GM08714 (cell line): ENCODE results near the gene UCN3.
"Not testable (repeated sequence)": the region's sequence is repeated elsewhere in the genome, so short reads cannot be mapped to it uniquely, and the experiment has no call there.

Experiments
- H3K4me3 ChIP-seq: fragments of 200-500 bp; sonication (Bioruptor generic); 2 replicates; pipeline ENCODE4 v1.5.1; 2014; ENCODE audit warnings: mild to moderate bottlenecking, low read length, inconsistent platforms
- ZNF274 ChIP-seq: IDR thresholded peaks from 2 replicates; pipeline ENCODE4 v1.6.1; 2012; ENCODE audit warnings: mild to moderate bottlenecking, low read depth, low read length

UCN3 gene

DNA sequence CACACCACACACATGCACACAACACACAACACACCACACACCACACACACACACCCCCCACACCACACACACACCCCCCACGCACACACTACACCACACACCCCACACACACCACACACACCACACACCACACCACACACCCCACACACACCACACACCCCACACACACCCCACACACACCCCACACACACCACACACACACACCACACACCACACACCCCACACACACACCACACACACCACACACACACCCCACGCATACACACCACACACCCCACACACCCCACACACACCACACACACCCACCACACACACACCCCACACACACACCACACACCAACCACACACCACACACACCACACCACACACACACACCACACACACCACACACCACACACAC, 16.4 kb downstream of the UCN3 start:
- TF ChIP-seq ZNF274, result no peak
- no peak overlapping the region for H3K4me3 ChIP-seq

DNA sequence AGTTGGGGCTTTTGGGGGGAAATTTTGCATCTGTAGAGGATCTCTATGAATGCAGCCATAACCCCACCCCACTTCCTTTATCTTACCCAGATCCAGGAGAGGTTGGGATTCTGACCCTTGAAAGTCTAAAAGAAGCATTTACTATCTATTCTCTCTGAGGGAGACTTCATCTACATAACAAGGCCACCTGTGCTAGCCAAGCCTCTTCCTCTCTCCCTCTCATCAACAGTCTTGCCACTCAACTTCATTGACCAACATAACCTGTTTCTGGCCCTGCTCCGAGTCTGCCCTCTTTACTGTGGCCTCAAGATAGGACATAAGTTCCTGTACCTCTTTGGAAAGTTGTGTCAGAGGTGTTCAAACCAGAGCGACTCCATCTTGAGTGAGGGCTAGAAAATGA, 20.5 kb downstream of the UCN3 start:
- TF ChIP-seq ZNF274, result no peak
- H3K4me3 ChIP-seq, result no peak overlapping the region

DNA sequence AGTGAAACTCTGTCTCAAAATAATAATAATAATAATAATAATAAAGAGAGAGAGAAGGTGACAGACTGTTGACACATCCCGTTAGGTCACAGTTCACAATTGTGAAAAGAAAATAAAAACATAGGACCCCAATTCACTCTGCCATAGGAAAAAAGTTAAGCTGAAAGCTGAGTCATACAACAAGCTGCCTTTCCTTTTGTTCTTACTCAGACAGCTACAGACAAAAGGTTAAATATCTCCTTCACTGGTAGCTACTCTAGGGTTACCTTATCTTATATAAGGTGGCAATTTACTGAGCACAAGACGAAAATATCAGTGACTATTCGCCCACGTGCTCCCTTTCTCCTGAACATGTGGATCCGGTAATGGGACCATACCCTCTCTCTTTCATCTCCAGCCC, 22.4 kb downstream of the UCN3 start:
- TF ChIP-seq ZNF274, result no peak
- no peak overlapping the region for H3K4me3 ChIP-seq

DNA sequence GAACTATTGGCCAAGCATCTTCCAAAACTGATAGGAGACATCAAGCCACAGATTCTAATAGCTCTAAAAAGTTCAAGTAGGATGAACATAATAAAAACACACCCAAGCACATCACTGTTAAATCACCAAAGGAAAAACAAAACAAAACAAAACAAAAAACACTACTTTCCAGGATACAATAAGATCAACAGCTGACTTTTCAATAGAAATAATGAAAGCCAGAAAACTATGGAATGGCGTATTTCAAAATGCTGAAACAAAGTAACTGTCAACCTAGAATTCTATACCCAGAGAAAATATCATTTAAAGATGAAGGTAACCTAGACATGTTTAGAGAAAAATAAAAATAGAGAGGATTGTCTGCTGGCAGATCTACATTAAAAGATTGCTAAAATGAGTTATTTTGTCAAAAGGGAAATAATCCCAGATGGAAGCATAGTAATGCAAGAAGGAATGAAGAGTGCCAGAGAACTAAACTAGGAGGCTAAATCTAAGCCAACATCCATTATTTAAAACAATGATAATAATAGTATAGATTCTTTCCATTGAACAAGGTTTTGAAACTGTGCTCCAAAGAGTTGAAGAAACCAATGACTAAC, 25.9 kb downstream of the UCN3 start:
- H3K4me3 ChIP-seq, result no peak overlapping the region
- no peak for TF ChIP-seq ZNF274

DNA sequence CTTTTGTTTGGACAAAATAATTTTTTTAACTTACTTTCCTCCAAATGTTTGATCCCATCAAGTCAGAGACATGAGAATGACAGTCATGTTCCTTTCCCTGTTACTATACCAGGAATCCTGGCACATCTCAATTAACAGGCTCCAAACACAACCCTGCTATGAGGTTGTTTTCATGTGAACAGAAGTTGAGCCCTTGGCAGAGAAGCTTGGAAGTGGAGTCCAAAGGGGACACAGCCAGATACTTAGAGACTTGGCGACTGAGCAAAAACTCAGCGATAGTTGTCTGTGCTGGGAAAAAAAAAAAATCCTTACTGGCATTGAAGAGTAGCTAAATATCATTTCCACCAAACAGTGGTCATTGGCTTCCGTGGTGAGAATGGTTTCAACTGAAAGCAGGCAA, 27.0 kb downstream of the UCN3 start:
- H3K4me3 ChIP-seq, result no peak overlapping the region

DNA sequence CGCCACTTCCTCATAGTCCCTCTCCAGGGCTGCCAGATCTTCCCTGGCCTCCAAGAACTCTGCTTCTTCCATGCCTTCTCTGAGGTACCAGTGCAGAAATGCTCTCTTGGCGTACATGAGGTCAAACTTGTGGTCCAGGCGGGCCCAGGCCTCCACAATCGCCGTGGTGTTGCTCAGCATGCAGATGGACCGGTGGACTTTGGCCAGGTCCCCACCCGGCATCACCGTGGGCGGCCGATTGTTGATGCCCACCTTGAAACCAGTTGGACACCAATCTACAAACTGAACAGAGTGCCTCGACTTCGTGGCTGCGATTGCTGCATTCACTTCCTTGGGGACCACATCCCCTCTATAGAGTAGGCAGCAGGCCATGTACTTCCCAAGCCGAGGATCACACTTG, 28.8 kb downstream of the UCN3 start:
- TF ChIP-seq ZNF274, result no peak

More for the DNA sequence above, 27.0 kb downstream of the UCN3 start:
- no peak for TF ChIP-seq ZNF274

DNA sequence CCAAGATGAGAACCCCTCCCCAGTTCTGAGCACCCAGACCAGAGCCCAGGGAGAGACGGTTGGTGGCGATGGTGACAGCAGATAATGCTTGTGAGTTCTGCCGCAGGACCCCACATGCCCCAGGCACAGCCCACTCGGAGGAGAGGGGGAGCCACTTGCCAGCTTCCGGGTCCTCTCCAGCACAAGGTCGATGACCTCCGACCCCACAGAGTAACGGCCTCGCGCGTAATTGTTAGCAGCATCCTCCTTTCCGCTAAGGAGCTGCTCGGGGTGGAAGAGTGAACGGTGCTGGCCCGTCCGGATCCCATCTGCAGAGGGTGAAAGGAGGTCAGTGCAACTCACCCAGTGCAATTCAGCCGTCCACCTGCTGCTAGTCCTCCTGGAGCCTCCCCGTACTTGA, 30.4 kb downstream of the UCN3 start:
- no peak for TF ChIP-seq ZNF274
- no peak overlapping the region for H3K4me3 ChIP-seq

More for the DNA sequence above, 28.8 kb downstream of the UCN3 start:
- no peak overlapping the region for H3K4me3 ChIP-seq

DNA sequence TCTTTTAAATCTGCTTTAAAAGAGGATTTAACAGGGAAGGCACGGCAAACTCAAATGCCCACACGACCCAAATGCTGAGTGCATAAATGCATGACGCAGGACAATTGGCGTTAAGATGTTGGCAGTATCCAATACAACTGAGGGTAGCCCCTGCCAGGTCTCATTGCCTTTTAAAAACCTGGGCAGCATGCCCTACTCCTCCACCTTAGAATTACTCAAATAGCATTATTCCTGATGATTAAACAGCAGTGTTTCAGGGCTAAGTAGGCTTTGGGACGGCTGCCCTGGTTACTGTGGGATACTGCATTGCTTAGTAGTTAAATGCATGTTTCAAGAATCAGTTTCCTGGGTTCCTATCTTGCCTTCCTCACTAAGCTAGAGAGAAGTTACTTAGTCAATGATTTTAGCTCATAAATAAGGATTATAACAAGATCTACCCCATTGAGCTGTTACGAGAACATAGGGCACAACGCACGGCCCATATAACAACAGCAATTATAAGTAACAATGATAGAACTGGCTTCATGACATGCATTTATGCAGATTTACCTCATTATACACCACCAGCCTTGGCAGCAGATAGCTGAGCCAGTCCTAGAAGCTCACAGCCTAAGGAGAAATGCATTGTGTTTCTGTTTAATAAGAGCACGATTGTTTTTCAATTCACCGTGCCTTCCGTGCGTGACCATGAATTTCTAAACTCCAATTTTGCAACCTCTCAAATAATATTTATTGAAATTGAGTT, 32.0 kb downstream of the UCN3 start:
- no peak overlapping the region for H3K4me3 ChIP-seq
- no peak for TF ChIP-seq ZNF274

DNA sequence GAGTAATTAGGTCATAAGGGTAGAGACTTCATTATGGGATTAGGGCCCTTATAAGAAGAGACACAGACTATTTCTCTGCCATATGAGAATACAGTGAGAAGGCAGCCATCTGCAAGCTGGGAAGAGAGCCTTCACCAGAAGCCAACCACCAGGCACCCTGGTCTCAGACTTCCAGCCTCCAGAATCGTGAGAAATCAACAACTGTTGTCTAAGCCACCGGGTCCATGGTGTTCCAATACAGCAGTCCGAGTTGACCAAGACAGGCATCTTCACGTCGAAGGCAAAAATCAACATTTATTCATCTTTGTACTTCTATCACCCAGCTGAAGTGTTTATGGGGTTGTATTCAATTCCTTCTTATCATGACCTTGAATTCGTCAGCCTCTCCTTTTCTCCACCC, 34.6 kb downstream of the UCN3 start:
- no peak overlapping the region for H3K4me3 ChIP-seq
- no peak for TF ChIP-seq ZNF274

DNA sequence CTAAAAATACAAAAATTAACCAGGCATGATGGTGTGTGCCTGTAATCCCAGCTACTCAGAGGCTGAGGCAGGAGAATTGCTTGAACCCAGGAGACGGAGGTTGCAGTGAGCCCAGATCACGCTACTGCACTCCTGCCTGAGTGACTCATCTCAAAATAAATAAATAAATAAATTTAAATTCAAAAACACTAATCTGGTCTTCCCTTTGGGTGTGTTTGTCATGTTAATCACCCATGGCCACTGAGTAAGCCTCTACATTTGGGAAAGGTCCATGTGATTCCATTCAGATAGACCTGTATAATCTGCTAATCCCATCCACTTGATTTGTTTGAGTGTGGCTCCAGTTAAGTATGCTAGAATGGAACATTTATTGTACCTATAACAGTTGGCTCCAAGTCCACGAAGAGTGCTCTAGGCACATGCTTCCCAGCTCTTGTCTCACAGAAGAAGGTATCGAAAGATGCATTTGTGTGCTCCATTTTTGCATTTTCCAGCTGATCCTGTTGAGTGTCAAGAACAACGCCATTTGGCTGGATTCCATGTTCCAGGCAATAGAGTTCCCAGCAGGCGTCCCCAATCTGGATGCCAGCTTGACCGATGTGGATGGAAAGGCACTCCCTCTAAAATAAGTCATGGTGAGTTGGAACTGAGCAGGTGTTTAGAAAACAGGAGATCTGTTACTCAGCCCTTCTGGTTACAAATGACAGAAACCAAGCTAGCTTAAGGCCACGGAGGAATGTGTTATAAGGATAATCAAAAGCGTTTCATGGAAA, 35.9 kb downstream of the UCN3 start:
- no peak for TF ChIP-seq ZNF274
- no peak overlapping the region for H3K4me3 ChIP-seq

DNA sequence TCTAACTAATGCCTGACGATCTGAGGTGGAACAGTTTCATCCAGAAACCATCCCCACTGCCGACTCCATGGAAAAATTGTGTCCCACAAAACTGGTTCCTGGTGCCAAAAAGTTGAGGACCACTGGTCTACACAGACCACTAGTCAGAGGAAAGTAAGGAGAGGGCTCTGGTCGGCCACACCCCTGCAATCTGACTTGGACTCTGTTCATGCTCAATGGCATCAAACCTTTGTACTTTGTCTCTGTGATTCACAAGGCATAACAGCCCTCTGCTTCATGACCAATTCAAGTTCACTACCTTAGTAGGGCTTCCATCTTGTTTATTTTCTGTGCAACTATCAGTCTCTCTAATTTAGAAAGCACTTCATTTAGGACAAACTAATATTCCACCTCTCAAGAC, 38.0 kb downstream of the UCN3 start:
- TF ChIP-seq ZNF274, result no peak
- H3K4me3 ChIP-seq, result no peak overlapping the region

DNA sequence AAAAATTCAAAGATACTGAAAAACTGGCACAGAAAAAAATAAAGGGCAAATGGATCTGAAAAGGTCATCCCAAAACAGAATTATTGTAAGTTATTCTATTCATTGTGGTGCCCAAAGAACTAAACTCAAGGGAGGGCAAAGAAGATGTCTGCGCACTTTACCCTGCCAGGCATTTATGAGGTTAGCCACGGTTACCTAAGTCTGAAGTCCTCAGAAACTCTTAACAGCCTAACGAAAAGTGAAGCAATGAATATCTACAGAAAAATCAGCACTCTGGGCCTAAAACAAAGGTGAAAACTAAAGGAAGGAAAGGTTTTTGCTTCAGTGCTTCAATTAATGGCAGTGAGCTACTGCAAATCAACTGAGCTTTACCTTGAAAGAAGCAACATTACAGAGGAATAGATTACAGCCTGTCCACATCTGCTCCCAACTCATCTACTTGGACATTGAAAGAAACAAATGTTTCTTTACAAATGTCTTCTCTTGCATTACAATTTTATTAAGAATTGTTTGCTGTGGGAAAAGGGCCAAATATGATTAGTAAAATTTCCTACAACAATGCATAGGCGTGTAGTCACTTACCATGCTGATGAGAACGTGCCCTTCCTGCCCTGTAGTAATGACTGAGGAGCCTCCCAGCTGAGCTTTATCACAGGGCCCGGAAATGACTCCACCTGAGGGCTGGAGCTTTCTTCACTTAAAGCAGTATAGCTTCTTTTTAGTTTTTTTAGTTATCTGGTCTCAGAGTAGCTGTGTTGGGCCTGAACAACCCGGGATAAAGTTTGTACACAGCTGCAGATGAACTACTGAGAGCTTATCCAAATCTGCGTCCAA, 39.7 kb downstream of the UCN3 start, which contains the start of gene TUBAL3:
Gene TUBAL3 (minus strand): TSS at position 621 of the 834 bp plus-strand sequence. CDS start 36 bp downstream, at position 585.
- H3K4me3 ChIP-seq, result no peak within 1 kb of the TSS
- TF ChIP-seq ZNF274, result no peak

DNA sequence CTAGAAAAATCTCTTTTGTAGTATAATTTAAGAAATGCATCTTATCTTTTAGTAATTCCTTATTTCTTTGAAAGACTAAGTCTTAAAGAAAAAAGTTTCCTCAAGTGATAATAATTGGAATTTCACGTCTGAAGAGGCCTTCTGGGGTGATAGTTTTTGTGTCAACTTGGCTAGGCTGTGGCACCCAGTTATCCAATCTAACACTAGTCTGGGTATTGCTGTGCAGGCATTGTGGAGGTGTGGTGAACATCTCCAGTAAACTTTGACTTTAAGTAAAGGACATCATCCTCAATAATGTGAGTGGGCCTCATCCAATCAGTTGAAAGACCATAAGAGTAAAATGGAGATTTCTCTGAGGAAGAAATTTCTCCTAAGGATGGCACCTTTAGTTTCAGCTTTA, 42.2 kb downstream of the UCN3 start:
- no peak for TF ChIP-seq ZNF274

DNA sequence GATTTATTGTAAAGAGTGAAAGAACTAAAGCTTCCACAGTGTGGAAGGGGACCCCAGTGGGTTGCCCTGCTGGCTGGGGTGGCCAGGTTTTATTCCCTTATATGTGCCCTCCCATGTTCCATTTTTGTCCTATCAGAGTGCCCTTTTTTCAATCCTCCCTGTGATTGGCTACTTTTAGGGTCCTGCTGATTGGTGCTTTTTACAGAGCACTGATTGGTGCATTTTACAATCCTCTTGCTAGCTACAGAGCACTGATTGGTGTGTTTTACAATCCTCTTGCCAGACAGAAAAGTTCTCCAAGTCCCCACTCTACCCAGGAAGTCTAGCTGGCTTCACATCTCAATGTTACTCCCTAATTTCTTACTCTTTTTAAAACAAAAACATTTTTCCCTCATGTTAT, 46.0 kb downstream of the UCN3 start:
- H3K4me3 ChIP-seq, result not testable (repeated sequence)

More for the DNA sequence above, 42.2 kb downstream of the UCN3 start:
- no peak overlapping the region for H3K4me3 ChIP-seq
